Fibroblast of lung (primary cell): Measurements from ENCODE around the gene RHOH.

Source experiments
- EZH2 ChIP-seq: IDR thresholded peaks from 2 replicates; pipeline ENCODE4 v1.5.1; 2012; ENCODE audit warnings: low read length, control low read depth, mild to moderate bottlenecking; ENCODE audit errors: missing control alignments
- TF ChIP-seq, protein P1 (sequence below), 2 donors: IDR thresholded peaks in 1 of 2; conservative IDR thresholded peaks in 1 of 2; 1 replicate in 1 of 2; 2 replicates in 1 of 2; pipeline ENCODE4 v1.5.1; 2011 to 2012; ENCODE audit warnings: low read length in 2 of 2, control low read depth in 1 of 2, inconsistent platforms in 1 of 2, low read depth in 1 of 2, mild to moderate bottlenecking in 1 of 2

GRCh38 chr4:40223343-40223742, 26.5 kb downstream of the RHOH start:
- TF ChIP-seq, protein P1, sequence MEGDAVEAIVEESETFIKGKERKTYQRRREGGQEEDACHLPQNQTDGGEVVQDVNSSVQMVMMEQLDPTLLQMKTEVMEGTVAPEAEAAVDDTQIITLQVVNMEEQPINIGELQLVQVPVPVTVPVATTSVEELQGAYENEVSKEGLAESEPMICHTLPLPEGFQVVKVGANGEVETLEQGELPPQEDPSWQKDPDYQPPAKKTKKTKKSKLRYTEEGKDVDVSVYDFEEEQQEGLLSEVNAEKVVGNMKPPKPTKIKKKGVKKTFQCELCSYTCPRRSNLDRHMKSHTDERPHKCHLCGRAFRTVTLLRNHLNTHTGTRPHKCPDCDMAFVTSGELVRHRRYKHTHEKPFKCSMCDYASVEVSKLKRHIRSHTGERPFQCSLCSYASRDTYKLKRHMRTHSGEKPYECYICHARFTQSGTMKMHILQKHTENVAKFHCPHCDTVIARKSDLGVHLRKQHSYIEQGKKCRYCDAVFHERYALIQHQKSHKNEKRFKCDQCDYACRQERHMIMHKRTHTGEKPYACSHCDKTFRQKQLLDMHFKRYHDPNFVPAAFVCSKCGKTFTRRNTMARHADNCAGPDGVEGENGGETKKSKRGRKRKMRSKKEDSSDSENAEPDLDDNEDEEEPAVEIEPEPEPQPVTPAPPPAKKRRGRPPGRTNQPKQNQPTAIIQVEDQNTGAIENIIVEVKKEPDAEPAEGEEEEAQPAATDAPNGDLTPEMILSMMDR (conservative IDR thresholded peaks at IDR 0.05 in 1 of 2, IDR thresholded peaks at IDR 0.05 in 1 of 2; ENCODE audit: low read depth in 1 of 2, low read length in 2 of 2): no peak
- no peak for TF ChIP-seq EZH2
